Natural killer cell treated with Interleukin-12 subunit alpha and Interleukin-12 subunit beta and Interleukin-15 and Interleukin-18, amount 100 ng/mL, for 72 hours (primary cell): ENCODE data around the gene PRAMEF10. TPM values are rescaled to one million over a fixed set of nuclear protein-coding genes. Genes with fewer than 3 reads are reported as not detected.

Experiments
- total RNA-seq, 2 donors: library from RNA; stranded (reverse); gene quantifications; one replicate each; pipeline ENCODE4 v1.2.3, GENCODE V29; 2022

The PRAMEF10 gene
- total RNA-seq, 2 donors from 2014 or later, result not detected

Other genes with a start within 250 kb of the PRAMEF10 start
- not detected for gene AADACL3, start 182.2 kb downstream of the PRAMEF10 start, total RNA-seq
- not detected for gene CFAP107, start 152.1 kb downstream of the PRAMEF10 start, total RNA-seq
- not detected for gene PRAMEF12, start 124.5 kb downstream of the PRAMEF10 start, total RNA-seq
- gene PRAMEF1, start 106.9 kb downstream of the PRAMEF10 start, total RNA-seq, result not detected
- gene PRAMEF11, start 66.9 kb downstream of the PRAMEF10 start, total RNA-seq, result not detected
- gene HNRNPCL1, start 49.5 kb downstream of the PRAMEF10 start, total RNA-seq, result not detected
- not detected for gene PRAMEF2, start 41.2 kb downstream of the PRAMEF10 start, total RNA-seq
- not detected for gene PRAMEF4, start 12.1 kb downstream of the PRAMEF10 start, total RNA-seq
- not detected for gene PRAMEF7, start 18.3 kb upstream of the PRAMEF10 start, total RNA-seq
- not detected for gene PRAMEF6, start 49.3 kb upstream of the PRAMEF10 start, total RNA-seq
- gene PRAMEF27, start 158.3 kb upstream of the PRAMEF10 start, total RNA-seq, result not detected
- gene HNRNPCL3, start 162.5 kb upstream of the PRAMEF10 start, total RNA-seq, result not detected
- not detected for gene PRAMEF25, start 172.5 kb upstream of the PRAMEF10 start, total RNA-seq
- not detected for gene HNRNPCL2, start 218.6 kb upstream of the PRAMEF10 start, total RNA-seq